Fibroblast of peridontal ligament (primary cell): ENCODE data around the gene TFCP2.
"Not testable (repeated sequence)": the region's sequence is repeated elsewhere in the genome, so short reads cannot be mapped to it uniquely, and the experiment has no call there.

Source experiments
- DNase-seq: peaks from one replicate; pipeline ENCODE4 v3.0.0-alpha.2; 2010; ENCODE audit errors: extremely low read depth

Gene TFCP2

DNA sequence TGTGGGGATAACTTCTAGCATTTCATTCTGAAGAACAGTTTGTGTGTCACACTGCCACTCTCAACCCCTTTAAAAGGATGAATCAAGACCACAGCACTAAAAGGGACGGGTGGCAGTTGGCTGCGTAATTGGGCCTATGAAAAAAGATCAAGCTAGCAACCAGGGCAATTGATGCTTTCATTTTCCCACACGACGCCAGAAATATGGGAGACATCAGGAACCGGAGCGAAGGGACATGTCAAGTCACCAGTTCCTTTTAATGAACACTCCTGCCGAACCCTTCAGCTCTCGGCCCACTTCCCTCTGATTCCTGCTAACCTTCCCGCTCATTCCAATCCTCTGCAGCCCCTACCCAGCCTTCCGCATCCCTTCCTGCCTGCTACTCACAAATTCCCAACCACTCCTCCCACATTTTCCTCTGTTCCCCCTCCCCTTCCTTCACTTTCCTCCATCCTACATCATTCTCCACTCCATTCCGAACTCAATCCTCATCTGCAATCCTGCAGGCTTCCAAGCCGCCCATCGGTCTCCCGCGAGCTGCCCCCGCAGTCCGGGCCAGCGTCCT is 90.3 kb downstream of the TFCP2 start:
- DNase-seq, result peak; percentile 46

DNA sequence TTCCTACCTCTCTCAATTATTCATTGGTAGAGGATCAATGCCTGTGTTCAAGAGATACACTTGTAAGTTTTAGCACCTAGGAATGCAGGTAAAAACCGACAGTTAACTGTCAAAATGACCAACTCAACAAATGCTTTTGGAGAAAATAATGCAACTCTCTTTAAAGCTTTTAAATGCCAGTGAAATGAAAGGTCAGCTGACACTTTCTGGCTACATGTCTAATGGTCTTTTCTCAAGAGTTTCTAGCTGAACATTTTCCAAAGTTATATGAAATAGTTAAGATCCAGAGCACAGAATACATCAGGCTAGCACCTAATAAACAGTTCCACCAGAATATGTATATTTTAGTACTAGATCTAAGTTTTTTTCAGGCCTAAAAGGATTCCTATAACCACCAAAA is 91.5 kb downstream of the TFCP2 start:
- no peak for DNase-seq

DNA sequence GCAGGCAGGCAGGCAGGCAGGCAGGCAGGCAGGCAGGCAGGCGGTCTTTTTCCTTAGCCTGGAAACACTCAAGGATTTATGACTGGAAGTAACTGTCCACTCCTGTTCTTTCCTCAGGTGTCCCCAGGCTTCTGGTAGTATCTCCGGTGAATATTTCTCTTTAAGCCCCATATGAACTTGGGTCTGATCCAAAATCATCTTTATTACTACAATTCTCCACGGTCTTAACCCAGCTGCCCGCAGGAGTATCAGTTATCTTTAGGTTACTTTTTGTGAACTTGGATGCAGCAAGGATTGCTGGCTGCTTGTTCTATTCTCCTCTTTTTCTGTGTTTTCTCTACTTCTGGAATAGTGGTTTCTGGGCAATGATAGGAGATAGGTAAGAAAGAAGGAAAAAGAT is 92.8 kb downstream of the TFCP2 start:
- no peak for DNase-seq

GRCh38 chr12:51078866-51079265 is 94.1 kb downstream of the TFCP2 start:
- DNase-seq, result not testable (repeated sequence)

DNA sequence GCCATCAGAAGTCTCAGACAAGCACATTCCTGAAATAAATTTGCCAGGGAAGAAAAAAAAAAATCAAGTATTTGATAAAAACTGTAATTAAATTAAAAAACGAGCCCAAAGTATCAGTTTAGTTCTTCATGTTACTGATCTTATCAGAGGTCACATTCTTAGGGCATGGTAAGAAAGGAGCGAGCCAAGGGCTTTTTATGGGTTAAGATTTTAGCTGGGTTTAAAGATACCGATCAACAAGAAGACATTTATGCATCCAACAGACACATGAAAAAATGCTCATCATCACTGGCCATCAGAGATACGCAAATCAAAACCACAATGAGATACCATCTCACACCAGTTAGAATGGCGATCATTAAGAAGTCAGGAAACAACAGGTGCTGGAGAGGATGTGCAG is 94.6 kb downstream of the TFCP2 start:
- not testable (repeated sequence) for DNase-seq

GRCh38 chr12:51077930-51078329 is 95.0 kb downstream of the TFCP2 start:
- DNase-seq, result peak; percentile 56

DNA sequence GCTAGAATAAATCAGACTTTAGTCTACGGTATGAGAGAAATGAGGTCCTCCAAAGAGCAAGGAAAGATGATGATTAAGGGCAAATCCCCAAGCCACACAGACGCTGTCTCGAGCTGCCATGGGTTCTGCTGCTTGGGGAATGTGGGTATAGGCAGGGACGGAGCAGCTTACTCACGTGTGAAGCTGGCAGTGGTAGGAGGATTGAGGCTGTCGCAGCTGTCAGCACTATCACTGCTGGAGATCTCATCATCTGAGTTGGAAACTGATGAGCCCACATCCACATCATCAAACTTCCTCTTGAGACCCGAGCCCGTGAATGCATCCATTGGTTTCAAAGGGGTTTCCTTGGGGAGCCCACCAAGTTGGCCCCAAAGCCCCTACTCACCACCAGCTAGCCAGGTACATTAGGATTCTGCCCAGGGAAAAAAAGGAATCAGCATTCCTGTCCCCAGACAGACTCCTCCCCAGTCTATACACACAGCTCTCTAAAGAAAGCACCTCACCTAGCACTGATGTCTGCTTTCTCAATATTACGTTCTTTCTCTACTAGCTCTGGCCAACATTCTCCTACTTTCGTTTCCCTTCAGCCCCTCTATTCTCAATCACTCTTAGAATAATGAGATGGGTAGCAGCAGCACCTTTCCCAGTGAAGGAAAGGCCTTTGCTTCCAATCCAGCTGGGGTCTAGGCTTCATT is 96.6 kb downstream of the TFCP2 start:
- DNase-seq, result no peak

- DNase-seq, result no peak
Observed at GRCh38 chr12:51075390-51075789, 97.5 kb downstream of the TFCP2 start.

DNA sequence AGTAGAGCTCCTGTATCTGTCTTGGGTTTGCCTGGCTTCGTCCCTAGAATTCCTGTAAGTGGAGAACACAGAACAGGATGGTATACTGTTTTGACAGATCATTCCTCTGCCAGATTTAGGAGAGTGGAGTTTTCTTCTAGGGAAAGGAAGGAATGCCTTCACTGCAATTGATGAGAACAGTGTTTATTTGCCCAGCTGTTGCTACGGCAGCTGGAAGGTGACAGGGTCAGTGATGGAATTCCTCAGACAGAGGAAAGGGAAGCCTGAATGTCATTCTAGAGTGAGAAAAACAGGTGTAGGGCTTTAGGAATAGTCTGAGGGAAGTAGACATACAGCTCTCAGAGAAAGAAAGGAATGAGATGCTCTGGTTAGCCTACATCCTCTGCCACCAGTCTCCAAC is 101.3 kb downstream of the TFCP2 start:
- DNase-seq, result no peak

GRCh38 chr12:51070004-51070403 is 102.9 kb downstream of the TFCP2 start:
- DNase-seq, result peak; percentile 35

- DNase-seq, result no peak
Observed at GRCh38 chr12:51067771-51068170, 105.2 kb downstream of the TFCP2 start.

DNA sequence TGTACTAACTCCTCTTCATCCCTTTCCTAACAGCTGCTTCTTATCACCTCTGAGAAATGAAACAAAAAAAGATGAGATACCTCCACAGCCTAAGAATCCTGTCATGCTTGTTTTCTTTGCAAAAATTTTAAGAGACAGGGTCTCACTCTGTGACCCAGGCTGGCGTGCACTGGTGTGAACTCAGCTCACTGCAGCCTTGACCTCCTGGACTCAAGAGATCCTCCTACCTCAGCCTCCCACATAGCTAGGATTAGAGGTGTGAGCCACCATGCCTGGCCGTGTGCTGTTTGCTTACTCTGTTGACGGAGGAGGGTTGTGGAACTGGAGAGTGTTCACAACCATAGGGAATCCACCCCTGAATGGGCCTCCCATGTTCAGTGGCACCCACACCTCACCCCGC is 105.7 kb downstream of the TFCP2 start:
- no peak for DNase-seq

DNA sequence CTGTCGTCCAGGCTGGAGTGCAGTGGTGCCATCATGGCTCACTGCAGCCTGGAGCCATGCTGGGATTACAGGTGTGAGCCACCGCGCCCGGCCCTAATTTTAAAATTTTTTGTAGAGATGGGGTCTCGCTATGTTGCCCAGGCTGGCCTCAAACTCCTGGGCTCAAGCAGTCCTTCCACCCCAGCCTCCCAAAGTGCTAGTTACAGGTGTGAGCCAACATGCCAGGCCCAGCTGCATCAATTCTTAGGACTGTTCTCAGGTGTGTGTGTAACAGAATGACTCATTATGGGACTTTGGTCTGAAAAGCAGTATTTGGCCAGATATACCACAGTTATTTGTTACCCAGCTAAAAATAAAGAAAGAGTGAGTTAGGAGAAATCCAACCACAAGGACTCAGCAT is 107.4 kb downstream of the TFCP2 start:
- DNase-seq, result no peak

DNA sequence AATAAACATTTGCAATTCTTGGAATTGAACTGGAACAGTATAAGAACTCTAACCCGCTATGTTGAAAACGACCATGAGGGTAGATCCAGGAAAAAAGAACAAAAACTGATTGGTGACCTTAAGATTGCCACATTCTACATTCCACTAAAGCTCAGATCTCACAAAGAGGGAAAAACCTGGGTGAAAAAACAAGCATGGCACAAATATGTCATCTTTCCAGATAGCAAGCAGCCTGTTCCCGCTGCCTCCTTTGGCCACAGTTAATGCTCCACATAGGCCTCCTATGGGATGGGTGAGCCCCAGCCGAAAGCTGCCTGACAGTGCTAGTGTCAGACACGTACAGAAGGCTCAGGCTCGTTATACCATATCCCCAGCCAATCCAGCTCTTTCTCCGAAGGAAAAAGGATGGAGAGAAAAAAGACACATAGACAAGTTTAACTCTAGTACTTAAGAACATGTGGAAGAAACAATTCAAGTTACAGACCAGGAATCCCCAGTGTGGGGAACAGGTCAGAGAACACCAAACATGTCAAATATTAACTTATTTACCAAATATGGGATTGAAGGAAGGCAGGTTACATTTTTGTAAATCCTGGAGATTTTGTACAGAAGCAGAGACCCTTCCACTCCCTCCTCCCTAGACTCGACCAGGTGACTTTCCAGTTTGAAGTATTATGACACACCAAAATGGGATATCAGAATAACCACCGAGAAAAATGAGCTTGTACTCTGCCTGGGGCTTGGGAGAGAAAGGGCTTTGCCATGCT is 110.1 kb downstream of the TFCP2 start:
- no peak for DNase-seq

- no peak for DNase-seq
Observed at GRCh38 chr12:51059086-51059485, 113.8 kb downstream of the TFCP2 start.

GRCh38 chr12:51056242-51056641 is 116.7 kb downstream of the TFCP2 start:
- DNase-seq, result peak; percentile 16

DNA sequence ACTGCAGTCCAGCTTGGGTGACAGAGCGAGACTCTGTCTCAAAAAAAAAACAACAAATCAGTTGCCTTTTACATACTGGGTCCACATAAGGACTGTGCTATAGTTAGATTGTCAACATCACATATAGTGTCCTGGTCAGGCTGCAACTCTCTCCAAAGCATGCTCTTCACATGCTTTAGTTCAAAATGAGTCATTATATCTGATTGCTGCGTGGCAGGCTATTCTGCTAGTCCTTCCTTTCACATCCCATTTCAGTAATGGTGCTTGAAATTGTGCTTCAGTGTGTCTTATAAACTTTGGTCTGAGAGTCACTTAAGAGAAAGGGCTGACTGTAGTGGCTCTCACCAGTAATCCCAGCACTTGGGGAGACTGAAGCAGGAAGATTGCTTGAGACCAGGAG is 117.9 kb downstream of the TFCP2 start:
- no peak for DNase-seq

DNA sequence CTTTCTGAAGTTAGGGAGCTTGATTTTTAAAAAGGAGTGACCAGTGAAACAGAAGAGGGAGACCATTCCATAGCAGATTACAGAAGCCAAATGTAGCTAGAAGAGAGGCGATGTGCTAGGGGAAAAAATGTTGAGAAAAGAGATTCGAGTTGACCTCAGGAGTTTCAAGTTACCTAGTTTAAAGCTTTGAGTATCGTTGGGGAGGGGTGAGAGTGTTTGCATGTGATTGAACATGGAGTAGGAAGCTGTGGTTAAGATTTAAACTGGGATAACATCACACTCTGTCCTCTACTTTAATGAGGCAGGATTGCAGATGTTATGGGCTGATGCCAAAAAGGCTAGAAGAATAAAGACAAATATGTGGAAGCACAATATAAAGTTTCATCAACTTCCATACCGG is 121.1 kb downstream of the TFCP2 start:
- no peak for DNase-seq

DNA sequence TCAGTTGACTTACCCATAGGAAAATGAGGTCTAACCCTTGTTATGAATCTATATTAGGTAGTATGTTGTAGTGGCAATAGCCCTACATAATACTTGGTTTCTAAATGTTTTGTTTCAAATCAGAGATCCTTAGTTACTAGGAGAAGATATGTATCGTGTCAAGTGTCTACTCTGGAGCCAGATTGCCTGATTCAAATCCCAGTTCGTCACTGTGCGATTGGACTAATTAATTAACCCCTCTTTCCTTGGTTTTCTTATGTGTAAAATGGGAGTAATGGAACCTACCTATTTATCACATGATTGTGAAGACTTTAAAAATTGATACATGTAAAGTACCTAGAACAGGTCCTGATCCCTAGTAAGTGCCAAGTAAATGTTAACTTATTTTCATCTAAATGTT is 123.4 kb downstream of the TFCP2 start:
- no peak for DNase-seq

- DNase-seq, result no peak
Observed at GRCh38 chr12:51048661-51049251, 124.2 kb downstream of the TFCP2 start.

- DNase-seq, result peak; percentile 99
Observed at GRCh38 chr12:51047655-51048540, 125.0 kb downstream of the TFCP2 start, which contains the start of gene LETMD1. LETMD1 (plus strand) TSS chr12:51048327; CDS start chr12:51048357, 30 bp downstream.
